Panc1 (cell line): ENCODE results near the gene PATJ. TPM values are rescaled to one million over a fixed set of nuclear protein-coding genes. Genes with fewer than 3 reads are reported as not detected.
A peak's percentile ranks its signal among the peaks of the same experiment; 100 is the strongest.
"Not testable (repeated sequence)": the region's sequence is repeated elsewhere in the genome, so short reads cannot be mapped to it uniquely, and the experiment has no call there.

Source experiments
- ATAC-seq: fragments of 200-7000 bp; cut with Tn5 transposase; 2 replicates; pipeline ENCODE4 v1.9.1; 2020; ENCODE audit warnings: mild to moderate bottlenecking, moderate library complexity
- BruUV-seq: library from RNA; stranded (reverse); fragments of 400-500 nt; replicated peaks from 2 replicates; lab custom pipeline; 2021; lab: Mats Ljungman, UMichigan
- CTCF ChIA-PET: fragments of 300-600 bp; sonication (Branson Sonifier 250); formaldehyde crosslinking; loops from one replicate; lab custom pipeline; 2022; ENCODE audit warnings: antibody characterized with exemption; lab: Charles Lee
- POLR2A ChIA-PET: fragments of 300-600 bp; sonication (Branson Sonifier 250); formaldehyde crosslinking; loops from one replicate; lab custom pipeline; 2022; ENCODE audit warnings: antibody characterized with exemption; lab: Charles Lee
- DNase-seq: peaks from one replicate; pipeline ENCODE4 v3.0.0-alpha.2; 2010; ENCODE audit warnings: low read depth, low spot score
- H3K27ac ChIP-seq: 2 replicates; pipeline ENCODE4 v1.5.1; 2011; ENCODE audit warnings: mild to moderate bottlenecking, low read length, inconsistent platforms
- H3K27me3 ChIP-seq: fragments of 200-500 bp; sonication (Bioruptor generic); 2 replicates; pipeline ENCODE4 v1.6.0; 2014; ENCODE audit warnings: low read length, inconsistent platforms; ENCODE audit not compliant: control insufficient read depth, insufficient read depth
- H3K36me3 ChIP-seq: fragments of 200-500 bp; sonication (Bioruptor generic); 2 replicates; pipeline ENCODE4 v1.5.1; 2014; ENCODE audit warnings: inconsistent platforms, mild to moderate bottlenecking, low read length, moderate library complexity; ENCODE audit not compliant: control insufficient read depth, insufficient read depth
- H3K4me1 ChIP-seq: 2 replicates; pipeline ENCODE4 v1.5.1; 2011; ENCODE audit warnings: inconsistent platforms, mild to moderate bottlenecking, low read length, moderate library complexity; ENCODE audit not compliant: control insufficient read depth, insufficient read depth
- H3K4me3 ChIP-seq, 2 experiments: 2 replicates each; pipeline ENCODE4 v1.5.1; 2011 to 2012; ENCODE audit warnings: low read depth in 2 of 2, low read length in 2 of 2, mild to moderate bottlenecking in 2 of 2, inconsistent platforms in 1 of 2, moderate library complexity in 1 of 2
- H3K9me3 ChIP-seq: fragments of 200-500 bp; sonication (Bioruptor generic); 2 replicates; pipeline ENCODE4 v1.5.1; 2014; ENCODE audit warnings: low read depth, mild to moderate bottlenecking, inconsistent platforms, low read length, moderate library complexity; ENCODE audit not compliant: control insufficient read depth, insufficient read depth
- CTCF ChIP-seq: fragments of 450-650 bp; IDR thresholded peaks from 2 replicates; pipeline ENCODE4 v1.5.1; 2017; ENCODE audit warnings: mild to moderate bottlenecking
- POLR2AphosphoS5 ChIP-seq: IDR thresholded peaks from 2 replicates; pipeline ENCODE4 v1.6.1; 2012; ENCODE audit warnings: mild to moderate bottlenecking, low read depth, low read length, moderate library complexity
- REST ChIP-seq, 2 experiments: IDR thresholded peaks; 2 replicates each; pipeline ENCODE4 v1.6.1; 2011 to 2012; ENCODE audit warnings: low read depth in 2 of 2, control low read depth in 1 of 2, low read length in 1 of 2, mild to moderate bottlenecking in 1 of 2, moderate library complexity in 1 of 2; ENCODE audit not compliant: insufficient read depth in 1 of 2
- SIN3A ChIP-seq: IDR thresholded peaks from 2 replicates; pipeline ENCODE4 v1.6.1; 2012; ENCODE audit warnings: low read depth, mild to moderate bottlenecking, low read length, moderate library complexity, borderline replicate concordance; ENCODE audit not compliant: insufficient read depth
- TCF7L2 ChIP-seq: IDR thresholded peaks from 2 replicates; pipeline ENCODE4 v1.6.1; 2011; ENCODE audit warnings: mild to moderate bottlenecking, low read depth, low read length, inconsistent platforms
- in situ Hi-C: cut with HindIII; loops from 2 replicates; pipeline ENCODE4 v1.10.0; 2016; ENCODE audit warnings: low sequenced_read_pairs, low pct_unique_long_range_greater_than_20kb
- intact Hi-C: fragments of 100-400 bp; cut with micrococcal nuclease; formaldehyde crosslinking; loops from one replicate; pipeline ENCODE4 v1.10.0; 2022; ENCODE audit not compliant: unreplicated experiment
- total RNA-seq: library from RNA; stranded (reverse); gene quantifications from one replicate; pipeline ENCODE4 v1.2.1, GENCODE V29; 2021; ENCODE audit not compliant: unreplicated experiment

The PATJ gene
- total RNA-seq, 1 experiment from 2014 or later, result 36.2 TPM

GRCh38 chr1:62183164-62184020 is 441.1 kb downstream of the PATJ start:
- intact Hi-C loops, CTCF ChIA-PET: not testable (repeated sequence)

GRCh38 chr1:62184336-62184735 is 442.1 kb downstream of the PATJ start:
- H3K27ac ChIP-seq, result no peak overlapping the region
- ATAC-seq, result no peak
- H3K4me3 ChIP-seq, result no peak overlapping the region
- ChIA-PET CTCF (no interaction called here), POLR2A (no interaction called here)
- no peaks in the 10 kb centered on the region for H3K9me3 ChIP-seq
- TF ChIP-seq SIN3A (no peak), POLR2AphosphoS5 (no peak), CTCF (no peak), TCF7L2 (no peak), REST (IDR thresholded peaks at IDR 0.05; ENCODE audit: insufficient read depth in 1 of 2, low read depth in 2 of 2, low read length in 1 of 2) (no peak)
- H3K36me3 ChIP-seq, result no peaks in the 10 kb centered on the region
- intact Hi-C loops, result no loop called here
- H3K4me1 ChIP-seq, result no peaks in the 10 kb centered on the region
- no peaks in the 10 kb centered on the region for H3K27me3 ChIP-seq
- no peak for DNase-seq
- BruUV-seq, result no TSS peak
- in situ Hi-C loops, result no loop called here

More at GRCh38 chr1:62183164-62184020, 441.1 kb downstream of the PATJ start:
- H3K27me3 ChIP-seq, H3K4me1 ChIP-seq, H3K36me3 ChIP-seq, in situ Hi-C loops, POLR2A ChIA-PET, BruUV-seq, H3K27ac ChIP-seq, H3K9me3 ChIP-seq, DNase-seq, ATAC-seq: not testable (repeated sequence)
- 0 out of 4 replicates have a peak overlapping the region, but pooled peaks of 1 of the 2 experiments have one; percentile 17 for H3K4me3 ChIP-seq

GRCh38 chr1:62185233-62185632 is 443.0 kb downstream of the PATJ start:
- in situ Hi-C loops, DNase-seq, CTCF ChIA-PET, intact Hi-C loops, H3K27ac ChIP-seq, H3K36me3 ChIP-seq, BruUV-seq, ATAC-seq, POLR2A ChIA-PET, H3K4me1 ChIP-seq, H3K4me3 ChIP-seq, H3K9me3 ChIP-seq, H3K27me3 ChIP-seq: not testable (repeated sequence)
